Nephron (organoid): ENCODE measurements around the gene FBXO42.
A peak's percentile ranks its signal among the peaks of the same experiment; 100 is the strongest.
"Not testable (repeated sequence)": the region's sequence is repeated elsewhere in the genome, so short reads cannot be mapped to it uniquely, and the experiment has no call there.

Experiments used
- H3K27ac Mint-ChIP-seq, 3 experiments: 2 replicates each; pipeline ENCODE4 v1.8.0; 2020; ENCODE audit warnings: mixed read lengths in 3 of 3, mild to moderate bottlenecking in 2 of 3, moderate library complexity in 1 of 3
- H3K27me3 Mint-ChIP-seq: 2 replicates; pipeline ENCODE4 v1.8.0; 2021; ENCODE audit warnings: low read depth, mild to moderate bottlenecking, moderate library complexity, mixed read lengths
- H3K36me3 Mint-ChIP-seq: 2 replicates; pipeline ENCODE4 v1.8.0; 2020; ENCODE audit warnings: low read depth, mixed read lengths
- H3K4me1 Mint-ChIP-seq: 2 replicates; pipeline ENCODE4 v1.8.0; 2020; ENCODE audit warnings: mixed read lengths
- H3K4me3 Mint-ChIP-seq, 3 experiments: 2 replicates each; pipeline ENCODE4 v1.8.0; 2020; ENCODE audit warnings: mild to moderate bottlenecking in 3 of 3, mixed read lengths in 3 of 3, moderate library complexity in 2 of 3
- H3K9me3 Mint-ChIP-seq: 2 replicates; pipeline ENCODE4 v1.8.0; 2020; ENCODE audit warnings: mixed read lengths
- TF ChIP-seq, protein P1 (sequence below), 3 experiments: fragments of 200-600 bp; sonication (generic); IDR thresholded peaks; one replicate each; pipeline ENCODE4 v1.5.0; 2021; ENCODE audit warnings: antibody characterized with exemption in 3 of 3; ENCODE audit not compliant: unreplicated experiment in 3 of 3

Gene FBXO42

DNA sequence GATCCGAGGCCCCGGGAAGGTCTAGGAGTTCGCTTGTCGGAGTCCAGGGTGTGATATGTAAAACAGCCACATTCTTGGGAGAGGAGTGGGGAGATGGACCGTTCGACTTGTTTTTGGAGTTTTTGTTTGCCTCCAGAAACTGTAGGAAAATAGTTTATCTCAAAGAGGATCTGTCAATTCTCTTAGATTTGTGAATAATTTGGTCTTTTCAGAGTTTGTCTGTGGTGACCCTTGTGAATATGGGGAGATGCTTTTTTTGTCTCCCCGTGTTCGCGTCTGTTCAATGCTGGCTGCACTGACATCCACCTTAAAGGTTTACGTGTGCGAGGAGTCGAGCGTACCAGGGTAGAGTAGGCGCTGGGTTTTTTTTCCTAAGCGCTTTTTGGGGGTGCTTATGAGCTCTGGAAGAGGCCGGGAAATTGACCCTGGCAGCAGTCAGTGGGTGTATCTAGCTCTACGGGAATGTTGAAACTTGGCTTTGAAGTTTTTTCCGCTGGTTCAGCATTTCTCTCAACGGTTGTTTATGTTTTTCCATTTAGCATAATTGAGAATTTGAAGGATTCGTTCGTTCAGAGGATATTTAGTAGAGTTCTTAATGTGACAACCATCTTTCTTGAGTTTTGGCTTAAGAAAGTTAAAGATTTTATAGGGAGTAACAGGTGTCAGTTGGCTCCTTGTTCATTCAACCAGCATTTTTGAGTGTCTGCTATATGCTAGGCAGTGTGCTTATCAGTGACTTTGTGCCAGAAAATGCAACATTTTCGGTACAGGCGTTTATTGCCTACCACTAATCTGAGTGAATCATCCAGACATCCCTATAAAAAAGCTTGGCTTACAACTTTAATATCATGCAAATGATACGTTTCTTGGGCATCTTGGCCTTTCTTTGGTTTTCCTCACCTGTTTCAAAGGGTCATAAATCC is 15.9 kb upstream of the FBXO42 start:
- Mint-ChIP-seq H3K4me1 (peaks cover 41% of the 10 kb centered on the region), H3K36me3 (peaks cover 7% of the 10 kb centered on the region), H3K27me3 (no peaks in the 10 kb centered on the region), H3K4me3 (peak overlapping the region; percentile 94 to 99 (median 97)), H3K27ac (peak overlapping the region; percentile 92 to 99 (median 94)), H3K9me3 (no peaks in the 10 kb centered on the region)
- TF ChIP-seq, protein P1, sequence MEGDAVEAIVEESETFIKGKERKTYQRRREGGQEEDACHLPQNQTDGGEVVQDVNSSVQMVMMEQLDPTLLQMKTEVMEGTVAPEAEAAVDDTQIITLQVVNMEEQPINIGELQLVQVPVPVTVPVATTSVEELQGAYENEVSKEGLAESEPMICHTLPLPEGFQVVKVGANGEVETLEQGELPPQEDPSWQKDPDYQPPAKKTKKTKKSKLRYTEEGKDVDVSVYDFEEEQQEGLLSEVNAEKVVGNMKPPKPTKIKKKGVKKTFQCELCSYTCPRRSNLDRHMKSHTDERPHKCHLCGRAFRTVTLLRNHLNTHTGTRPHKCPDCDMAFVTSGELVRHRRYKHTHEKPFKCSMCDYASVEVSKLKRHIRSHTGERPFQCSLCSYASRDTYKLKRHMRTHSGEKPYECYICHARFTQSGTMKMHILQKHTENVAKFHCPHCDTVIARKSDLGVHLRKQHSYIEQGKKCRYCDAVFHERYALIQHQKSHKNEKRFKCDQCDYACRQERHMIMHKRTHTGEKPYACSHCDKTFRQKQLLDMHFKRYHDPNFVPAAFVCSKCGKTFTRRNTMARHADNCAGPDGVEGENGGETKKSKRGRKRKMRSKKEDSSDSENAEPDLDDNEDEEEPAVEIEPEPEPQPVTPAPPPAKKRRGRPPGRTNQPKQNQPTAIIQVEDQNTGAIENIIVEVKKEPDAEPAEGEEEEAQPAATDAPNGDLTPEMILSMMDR (IDR thresholded peaks at IDR 0.05; ENCODE audit: unreplicated experiment in 3 of 3): no peak

DNA sequence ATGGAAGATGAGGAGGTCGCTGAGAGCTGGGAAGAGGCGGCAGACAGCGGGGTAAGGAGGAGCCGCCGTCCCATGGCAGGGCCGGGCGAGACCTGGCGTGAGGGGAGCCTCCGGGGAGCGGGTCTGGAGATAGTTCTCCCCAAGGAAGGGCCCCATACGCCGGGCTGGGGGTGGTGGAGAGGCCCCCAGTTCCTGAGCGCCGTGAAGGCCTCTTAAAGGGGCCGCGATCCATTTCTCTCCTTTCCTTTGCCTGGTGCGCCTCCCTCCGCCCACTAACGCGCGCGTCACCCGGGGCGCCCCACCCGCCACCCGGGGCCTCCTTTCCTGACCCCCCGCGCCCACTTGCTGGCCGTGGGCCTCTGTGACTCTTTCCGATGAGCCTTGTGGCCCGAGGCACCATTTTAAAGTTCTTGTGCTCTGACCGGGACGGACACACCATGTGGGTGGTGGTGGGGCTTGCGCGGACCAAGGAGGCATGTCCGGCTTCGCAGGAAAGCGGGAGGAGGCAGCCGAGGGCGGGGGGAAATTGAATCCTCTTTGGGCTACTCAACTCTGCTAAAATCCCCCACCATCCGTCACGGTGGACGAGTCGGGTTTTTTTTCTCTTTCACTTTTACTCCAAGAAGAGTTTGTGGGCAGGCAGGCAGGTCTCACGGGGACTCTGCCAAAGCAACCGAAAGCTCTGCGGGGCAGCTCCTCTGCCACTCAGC is 15.1 kb upstream of the FBXO42 start:
- Mint-ChIP-seq H3K4me3 (peak overlapping the region; percentile 94 to 99 (median 97)), H3K9me3 (no peaks in the 10 kb centered on the region), H3K27me3 (no peaks in the 10 kb centered on the region), H3K4me1 (peaks cover 37% of the 10 kb centered on the region), H3K27ac (peak overlapping the region; percentile 92 to 99 (median 94)), H3K36me3 (peaks cover under 1% of the 10 kb centered on the region)
- TF ChIP-seq, protein P1 (IDR thresholded peaks at IDR 0.05; ENCODE audit: unreplicated experiment in 3 of 3): peak in 1 of 3 experiments; percentile 21

DNA sequence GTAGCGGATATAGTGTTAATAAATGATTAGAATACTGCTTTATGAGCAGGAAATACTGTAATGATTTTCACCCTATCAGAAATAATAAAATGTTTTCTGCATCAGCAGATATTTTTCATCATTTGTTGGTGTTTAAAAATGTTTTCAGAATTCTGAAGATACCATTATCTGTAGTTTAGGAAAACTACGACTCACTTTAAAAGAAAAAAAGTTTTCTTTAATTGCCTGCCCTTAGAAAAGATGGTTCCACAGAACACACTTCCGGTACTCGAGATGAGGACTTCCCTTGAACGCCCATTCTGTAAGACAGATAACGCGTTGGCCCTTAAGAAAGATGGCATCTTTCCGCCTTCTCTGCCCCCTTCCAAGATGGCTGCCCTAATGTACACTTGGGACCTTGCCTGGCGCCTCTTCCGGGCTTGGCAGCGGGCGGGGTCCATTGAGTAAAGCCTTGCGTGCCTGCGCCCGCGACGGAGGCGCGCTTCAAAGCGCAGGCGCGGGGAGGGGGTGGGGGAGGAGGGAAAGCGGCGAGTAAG is 14.5 kb upstream of the FBXO42 start, which contains the start of gene SZRD1:
SZRD1 (plus strand) TSS at position 521 of the 536 bp plus-strand sequence. CDS start 16 bp downstream, outside the sequence.
- TF ChIP-seq, protein P1 (IDR thresholded peaks at IDR 0.05; ENCODE audit: unreplicated experiment in 3 of 3): no peak
- H3K36me3 Mint-ChIP-seq: no peaks in the 10 kb centered on the region
- H3K4me3 Mint-ChIP-seq: peak within 1 kb of the TSS; percentile 94 to 99 (median 97)
- H3K27ac Mint-ChIP-seq: peak within 1 kb of the TSS; percentile 92 to 99 (median 94)
- H3K9me3 Mint-ChIP-seq: no peaks in the 10 kb centered on the region
- peaks cover 34% of the 10 kb centered on the region for H3K4me1 Mint-ChIP-seq
- H3K27me3 Mint-ChIP-seq: no peaks in the 10 kb centered on the region

DNA sequence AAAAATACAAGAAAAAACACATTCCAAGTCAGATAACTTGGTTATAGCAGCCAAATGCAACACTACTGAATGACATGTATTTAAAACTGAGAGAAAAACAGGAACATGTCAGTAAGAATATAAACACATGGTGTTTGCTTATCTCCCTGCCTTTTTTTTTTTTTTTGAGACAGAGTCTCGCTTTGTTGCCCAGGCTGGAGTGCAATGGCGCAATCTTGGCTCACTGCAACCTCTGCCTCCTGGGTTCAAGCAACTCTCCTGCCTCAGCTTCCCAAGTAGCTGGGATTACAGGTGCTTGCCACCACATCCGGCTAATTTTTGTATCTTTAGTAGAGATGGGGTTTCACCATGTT is 12.8 kb upstream of the FBXO42 start:
- H3K9me3 Mint-ChIP-seq, H3K27me3 Mint-ChIP-seq, H3K4me3 Mint-ChIP-seq, H3K36me3 Mint-ChIP-seq: not testable (repeated sequence)
- peak overlapping the region; percentile 19 to 71 (median 22) for H3K27ac Mint-ChIP-seq
- peaks cover 32% of the 10 kb centered on the region for H3K4me1 Mint-ChIP-seq

DNA sequence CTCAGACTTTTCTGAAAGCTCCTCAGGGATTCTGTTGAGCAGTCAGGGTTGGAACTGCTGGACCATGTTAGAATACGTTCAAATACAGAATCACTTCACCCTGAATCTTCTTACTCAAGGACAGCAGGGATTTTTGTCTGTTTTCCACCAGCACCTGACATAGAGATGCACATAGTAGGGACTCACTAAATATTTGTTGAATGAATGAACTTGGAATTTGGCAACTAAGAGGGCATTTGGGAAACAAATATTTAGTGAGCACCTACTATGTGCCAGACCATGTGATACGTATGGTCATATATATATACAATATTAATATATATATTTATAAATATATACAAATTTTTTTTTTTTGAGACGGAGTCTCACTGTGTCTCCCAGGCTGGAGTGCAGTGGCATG is 4.6 kb upstream of the FBXO42 start:
- no peaks in the 10 kb centered on the region for H3K36me3 Mint-ChIP-seq
- TF ChIP-seq, protein P1 (IDR thresholded peaks at IDR 0.05; ENCODE audit: unreplicated experiment in 3 of 3): no peak
- H3K9me3 Mint-ChIP-seq: no peaks in the 10 kb centered on the region
- no peaks in the 10 kb centered on the region for H3K27me3 Mint-ChIP-seq
- H3K27ac Mint-ChIP-seq: no peak overlapping the region
- H3K4me3 Mint-ChIP-seq: no peak overlapping the region
- H3K4me1 Mint-ChIP-seq: no peaks in the 10 kb centered on the region

DNA sequence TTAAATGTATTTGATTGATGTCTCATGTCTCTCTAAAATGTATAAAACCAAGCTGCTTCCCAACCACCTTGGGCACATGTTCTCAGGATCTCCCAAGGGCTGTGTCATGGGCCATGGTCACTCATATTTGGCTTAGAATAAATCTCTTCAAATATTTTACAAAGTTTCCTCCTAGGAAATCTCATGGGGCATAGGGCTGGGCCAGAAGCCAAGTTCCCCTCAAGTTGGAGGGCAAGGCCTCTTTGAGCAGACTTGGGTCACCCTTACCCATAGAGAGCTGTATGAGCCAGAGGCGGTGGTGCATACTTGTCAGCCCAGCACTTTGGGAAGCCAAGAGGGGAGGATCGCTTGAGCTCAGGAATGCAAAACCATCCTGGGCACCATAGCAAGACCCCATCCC is 2.3 kb upstream of the FBXO42 start:
- Mint-ChIP-seq H3K4me3 (peak overlapping the region; percentile 65 to 69 (median 65)), H3K9me3 (no peaks in the 10 kb centered on the region)
- TF ChIP-seq, protein P1 (IDR thresholded peaks at IDR 0.05; ENCODE audit: unreplicated experiment in 3 of 3): no peak

More for the DNA sequence above, 2.3 kb upstream of the FBXO42 start:
- H3K4me1 Mint-ChIP-seq: peaks cover 17% of the 10 kb centered on the region
- H3K27me3 Mint-ChIP-seq: no peaks in the 10 kb centered on the region
- H3K27ac Mint-ChIP-seq: peak overlapping the region; percentile 48 to 79 (median 68)
- no peaks in the 10 kb centered on the region for H3K36me3 Mint-ChIP-seq
